Measurements from ENCODE around the gene ECPAS.

The ECPAS gene

DNA sequence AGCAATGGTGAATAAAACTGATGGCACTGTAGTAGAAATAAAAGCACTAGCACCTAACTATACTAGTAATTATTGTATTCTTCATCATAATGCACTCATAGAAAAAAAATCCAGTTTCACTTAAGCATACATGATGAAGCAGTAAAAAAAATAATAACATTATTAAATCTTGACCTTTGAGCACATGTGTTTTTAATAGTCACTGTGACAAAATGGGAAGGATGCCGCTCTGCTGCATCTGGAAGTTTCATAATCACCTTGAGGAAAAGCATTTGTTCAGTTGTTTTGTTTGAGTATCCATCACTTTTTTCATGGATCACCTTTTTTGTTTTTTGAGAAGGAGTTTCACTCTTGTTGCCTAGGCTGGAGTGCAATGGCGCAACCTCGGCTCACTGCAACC, 167.4 kb downstream of the ECPAS start:
- Histone ChIP-seq H3K4me3 (ENCODE audit: low read length) (no peak overlapping the region), H4K20me1 (ENCODE audit: insufficient read depth, low read length) (no peaks in the 10 kb centered on the region), H3K79me2 (ENCODE audit: low read length) (no peaks in the 10 kb centered on the region), H3K4me2 (ENCODE audit: low read length) (no peak overlapping the region), H3K9ac (ENCODE audit: low read length) (no peak overlapping the region), H3K27ac (ENCODE audit: low read length) (no peak overlapping the region), H2AFZ (ENCODE audit: low read depth, low read length) (no peak overlapping the region), H3K27me3 (ENCODE audit: low read depth, low read length) (no peaks in the 10 kb centered on the region), H3K36me3 (replicated peaks; ENCODE audit: low read depth, low read length) (no peaks in the 10 kb centered on the region), H3K9me3 (ENCODE audit: insufficient read depth, low read length) (no peaks in the 10 kb centered on the region), H3K4me1 (ENCODE audit: low read length) (no peaks in the 10 kb centered on the region)
- TF ChIP-seq EZH2phosphoT487 (IDR thresholded peaks at IDR 0.05; ENCODE audit: low read depth) = no peak
- TF ChIP-seq, protein P1, sequence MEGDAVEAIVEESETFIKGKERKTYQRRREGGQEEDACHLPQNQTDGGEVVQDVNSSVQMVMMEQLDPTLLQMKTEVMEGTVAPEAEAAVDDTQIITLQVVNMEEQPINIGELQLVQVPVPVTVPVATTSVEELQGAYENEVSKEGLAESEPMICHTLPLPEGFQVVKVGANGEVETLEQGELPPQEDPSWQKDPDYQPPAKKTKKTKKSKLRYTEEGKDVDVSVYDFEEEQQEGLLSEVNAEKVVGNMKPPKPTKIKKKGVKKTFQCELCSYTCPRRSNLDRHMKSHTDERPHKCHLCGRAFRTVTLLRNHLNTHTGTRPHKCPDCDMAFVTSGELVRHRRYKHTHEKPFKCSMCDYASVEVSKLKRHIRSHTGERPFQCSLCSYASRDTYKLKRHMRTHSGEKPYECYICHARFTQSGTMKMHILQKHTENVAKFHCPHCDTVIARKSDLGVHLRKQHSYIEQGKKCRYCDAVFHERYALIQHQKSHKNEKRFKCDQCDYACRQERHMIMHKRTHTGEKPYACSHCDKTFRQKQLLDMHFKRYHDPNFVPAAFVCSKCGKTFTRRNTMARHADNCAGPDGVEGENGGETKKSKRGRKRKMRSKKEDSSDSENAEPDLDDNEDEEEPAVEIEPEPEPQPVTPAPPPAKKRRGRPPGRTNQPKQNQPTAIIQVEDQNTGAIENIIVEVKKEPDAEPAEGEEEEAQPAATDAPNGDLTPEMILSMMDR (IDR thresholded peaks at IDR 0.05; ENCODE audit: low read depth, low read length) = no peak

Measured in OCI-LY3 (cell line).